H7 (cell line): ENCODE data around the gene VSIR. TPM values are rescaled to one million over a fixed set of nuclear protein-coding genes. Genes with fewer than 3 reads are reported as not detected.

ENCODE experiments used
- DNase-seq: peaks from one replicate; pipeline ENCODE4 v3.0.0; 2012
- H3K27me3 ChIP-seq: 2 replicates; pipeline ENCODE4 v1.6.0; 2011; ENCODE audit warnings: mild to moderate bottlenecking, low read length; ENCODE audit not compliant: control insufficient read depth, insufficient read depth
- H3K36me3 ChIP-seq: replicated peaks from 2 replicates; pipeline ENCODE4 v1.5.1; 2011; ENCODE audit warnings: low read length; ENCODE audit not compliant: control insufficient read depth, insufficient read depth
- H3K4me3 ChIP-seq: 2 replicates; pipeline ENCODE4 v1.5.1; 2011; ENCODE audit warnings: low read depth, mild to moderate bottlenecking, control low read depth, low read length, moderate library complexity; ENCODE audit not compliant: insufficient read depth
- total RNA-seq: library from RNA; depleted of rRNA; stranded (reverse); fragments of >200 nt; shearing (Covaris generic); gene quantifications from 2 replicates; pipeline ENCODE4 v1.2.3, GENCODE V29; 2014

VSIR gene
- total RNA-seq, 1 experiment from 2014 or later = 0.31 TPM

GRCh38 chr10:71767420-71768035, 5.8 kb downstream of the VSIR start:
- no peak overlapping the region for H3K4me3 ChIP-seq
- no peak for DNase-seq
- peaks cover 3% of the 10 kb centered on the region; the same call in 1 of the 2 replicates for H3K27me3 ChIP-seq
- H3K36me3 ChIP-seq = no peaks in the 10 kb centered on the region

- Histone ChIP-seq H3K4me3 (no peak overlapping the region), H3K27me3 (no peaks in the 10 kb centered on the region; the same call in 1 of the 2 replicates), H3K36me3 (no peaks in the 10 kb centered on the region)
- no peak for DNase-seq
These were observed 6.5 kb downstream of the VSIR start for GRCh38 chr10:71766717-71767419.

- DNase-seq = no peak
These were observed 7.2 kb downstream of the VSIR start for GRCh38 chr10:71765906-71766716.

GRCh38 chr10:71765176-71765904, 8.0 kb downstream of the VSIR start:
- H3K36me3 ChIP-seq = no peaks in the 10 kb centered on the region
- H3K4me3 ChIP-seq = no peak overlapping the region
- DNase-seq = no peak
- H3K27me3 ChIP-seq = no peaks in the 10 kb centered on the region; the same call in 1 of the 2 replicates

More at GRCh38 chr10:71765906-71766716, 7.2 kb downstream of the VSIR start:
- Histone ChIP-seq H3K36me3 (no peaks in the 10 kb centered on the region), H3K4me3 (no peak overlapping the region), H3K27me3 (no peaks in the 10 kb centered on the region; the same call in 1 of the 2 replicates)

GRCh38 chr10:71763352-71764127, 9.8 kb downstream of the VSIR start:
- no peak for DNase-seq
- H3K27me3 ChIP-seq = no peaks in the 10 kb centered on the region; the same call in 1 of the 2 replicates
- H3K4me3 ChIP-seq = no peak overlapping the region
- H3K36me3 ChIP-seq = no peaks in the 10 kb centered on the region

- no peak for DNase-seq
- Histone ChIP-seq H3K27me3 (no peaks in the 10 kb centered on the region; the same call in 1 of the 2 replicates), H3K4me3 (no peak overlapping the region), H3K36me3 (no peaks in the 10 kb centered on the region)
These were observed 11.0 kb downstream of the VSIR start for GRCh38 chr10:71762324-71762723.

- no peaks in the 10 kb centered on the region for H3K36me3 ChIP-seq
- no peaks in the 10 kb centered on the region; the same call in 1 of the 2 replicates for H3K27me3 ChIP-seq
- no peak overlapping the region for H3K4me3 ChIP-seq
- peak; percentile 79 for DNase-seq
These were observed 11.7 kb downstream of the VSIR start for GRCh38 chr10:71761541-71762113.

GRCh38 chr10:71761105-71761511, 12.2 kb downstream of the VSIR start:
- no peaks in the 10 kb centered on the region; the same call in 1 of the 2 replicates for H3K27me3 ChIP-seq
- no peak overlapping the region for H3K4me3 ChIP-seq
- no peaks in the 10 kb centered on the region for H3K36me3 ChIP-seq
- no peak for DNase-seq

- DNase-seq = peak; percentile 88
- no peaks in the 10 kb centered on the region for H3K36me3 ChIP-seq
These were observed 15.9 kb downstream of the VSIR start for GRCh38 chr10:71757399-71757922.

GRCh38 chr10:71756311-71757191, 16.8 kb downstream of the VSIR start:
- no peak overlapping the region for H3K4me3 ChIP-seq
- DNase-seq = no peak
- H3K27me3 ChIP-seq = no peaks in the 10 kb centered on the region
- H3K36me3 ChIP-seq = no peaks in the 10 kb centered on the region

More at GRCh38 chr10:71757399-71757922, 15.9 kb downstream of the VSIR start:
- H3K27me3 ChIP-seq = no peaks in the 10 kb centered on the region
- H3K4me3 ChIP-seq = no peak overlapping the region

GRCh38 chr10:71755179-71755879, 18.0 kb downstream of the VSIR start:
- DNase-seq = no peak
- Histone ChIP-seq H3K36me3 (no peaks in the 10 kb centered on the region), H3K27me3 (no peaks in the 10 kb centered on the region), H3K4me3 (no peak overlapping the region)

- H3K36me3 ChIP-seq = no peaks in the 10 kb centered on the region
- no peak for DNase-seq
- no peak overlapping the region for H3K4me3 ChIP-seq
- no peaks in the 10 kb centered on the region for H3K27me3 ChIP-seq
These were observed 18.8 kb downstream of the VSIR start for GRCh38 chr10:71754562-71754961.
